Measurements from ENCODE around the gene HDAC5.

- TF ChIP-seq GATA3 (IDR thresholded peaks at IDR 0.05; ENCODE audit: low read depth, low read length) (no peak), GATA2 (IDR thresholded peaks at IDR 0.05; ENCODE audit: low read depth, low read length) (no peak)
Measured at GRCh38 chr17:44079877-44080821, 43.3 kb downstream of the HDAC5 start.

Measured in SH-SY5Y (cell line).